HL-60 (cell line): ENCODE results near the gene PXK.

Source experiments
- CTCF ChIP-seq: IDR thresholded peaks from one replicate; pipeline ENCODE4 v1.5.1; 2011; ENCODE audit warnings: low read length, control low read depth, inconsistent platforms; ENCODE audit not compliant: insufficient read depth
- GABPA ChIP-seq: IDR thresholded peaks from 2 replicates; pipeline ENCODE4 v1.6.1; 2012; ENCODE audit warnings: low read depth
- POLR2AphosphoS5 ChIP-seq: IDR thresholded peaks from 2 replicates; pipeline ENCODE4 v1.6.1; 2012; ENCODE audit warnings: low read depth
- REST ChIP-seq: IDR thresholded peaks from 2 replicates; pipeline ENCODE4 v1.6.1; 2012; ENCODE audit warnings: low read depth; ENCODE audit not compliant: insufficient replicate concordance
- SPI1 ChIP-seq: IDR thresholded peaks from 2 replicates; pipeline ENCODE4 v1.6.1; 2012; ENCODE audit warnings: low read depth, mild to moderate bottlenecking, borderline replicate concordance

- no peak for TF ChIP-seq REST
- no peak for TF ChIP-seq CTCF
- no peak for TF ChIP-seq POLR2AphosphoS5
- no peak for TF ChIP-seq GABPA
- no peak for TF ChIP-seq SPI1
Observed at GRCh38 chr3:58434168-58434504, 101.4 kb downstream of the PXK start.
